NCI-H2196 treated with DMSO at 0.1 percent for 48 hours (cell line): ENCODE data around the gene COMMD10.
"Not testable (repeated sequence)": the region's sequence is repeated elsewhere in the genome, so short reads cannot be mapped to it uniquely, and the experiment has no call there.

ENCODE experiments used
- DNase-seq: peaks from one replicate; lab custom pipeline; 2025; ENCODE audit not compliant: unreplicated experiment; lab: John Stamatoyannopoulos, UW

Gene COMMD10

GRCh38 chr5:116084871-116085715 is at the start of gene COMMD10:
TSS of gene COMMD10 (plus strand) at chr5:116085025.
- peak; percentile 38 for DNase-seq

GRCh38 chr5:116035123-116035522 is 49.7 kb upstream of the COMMD10 start:
- no peak for DNase-seq

GRCh38 chr5:116037236-116037822 is 47.5 kb upstream of the COMMD10 start:
- DNase-seq: no peak

GRCh38 chr5:116038817-116039216 is 46.0 kb upstream of the COMMD10 start:
- DNase-seq: no peak

- DNase-seq: no peak
Observed at GRCh38 chr5:116042375-116042774, 42.5 kb upstream of the COMMD10 start.

GRCh38 chr5:116044073-116044472 is 40.8 kb upstream of the COMMD10 start:
- no peak for DNase-seq

- no peak for DNase-seq
Observed at GRCh38 chr5:116045821-116046220, 39.0 kb upstream of the COMMD10 start.

GRCh38 chr5:116046261-116046660 is 38.6 kb upstream of the COMMD10 start:
- DNase-seq: no peak

- DNase-seq: no peak
Observed at GRCh38 chr5:116046823-116047222, 38.0 kb upstream of the COMMD10 start.

- no peak for DNase-seq
Observed at GRCh38 chr5:116058346-116058936, 26.4 kb upstream of the COMMD10 start.

GRCh38 chr5:116062352-116062751 is 22.5 kb upstream of the COMMD10 start:
- DNase-seq: no peak

- DNase-seq: no peak
Observed at GRCh38 chr5:116063950-116064349, 20.9 kb upstream of the COMMD10 start.

GRCh38 chr5:116068028-116068632 is 16.7 kb upstream of the COMMD10 start:
- peak; percentile 6 for DNase-seq

- no peak for DNase-seq
Observed at GRCh38 chr5:116071211-116071610, 13.6 kb upstream of the COMMD10 start.

GRCh38 chr5:116075191-116075831 is 9.5 kb upstream of the COMMD10 start:
- no peak for DNase-seq

- DNase-seq: no peak
Observed at GRCh38 chr5:116076496-116076895, 8.3 kb upstream of the COMMD10 start.

GRCh38 chr5:116078199-116078598 is 6.6 kb upstream of the COMMD10 start:
- DNase-seq: no peak

GRCh38 chr5:116084287-116084691 is 536 bp upstream of the COMMD10 start:
- no peak for DNase-seq

GRCh38 chr5:116086309-116086708 is 1.5 kb downstream of the COMMD10 start:
- not testable (repeated sequence) for DNase-seq

GRCh38 chr5:116088062-116088461 is 3.2 kb downstream of the COMMD10 start:
- no peak for DNase-seq

GRCh38 chr5:116090302-116090701 is 5.5 kb downstream of the COMMD10 start:
- no peak for DNase-seq
